SK-N-SH treated with all-trans-retinoic acid at 6 μM for 48 hours (cell line): ENCODE results near the gene CACHD1.

Experiments
- ATAC-seq: fragments of 200-7000 bp; cut with Tn5 transposase; 3 replicates; pipeline ENCODE4 v1.9.1; 2020; ENCODE audit warnings: mild to moderate bottlenecking, moderate library complexity
- ARNTL ChIP-seq: fragments of 450-650 bp; formaldehyde crosslinking; IDR thresholded peaks from 2 replicates; pipeline ENCODE4 v1.5.0; 2020; ENCODE audit warnings: low read depth, mild to moderate bottlenecking, moderate library complexity, borderline replicate concordance
- BACH2 ChIP-seq: fragments of 250-450 bp; sonication (Bioruptor Pico); IDR thresholded peaks from 2 replicates; pipeline ENCODE4 v1.9.0; 2021; ENCODE audit warnings: mild to moderate bottlenecking, borderline replicate concordance
- CSDC2 ChIP-seq: fragments of 250-450 bp; sonication (Bioruptor Pico); IDR thresholded peaks from 2 replicates; pipeline ENCODE4 v1.5.0; 2020; ENCODE audit warnings: mild to moderate bottlenecking, moderate library complexity
- GLIS3 ChIP-seq: fragments of 250-450 bp; sonication (Bioruptor Pico); IDR thresholded peaks from 2 replicates; pipeline ENCODE4 v1.5.0; 2020; ENCODE audit warnings: mild to moderate bottlenecking, moderate library complexity
- ISL1 ChIP-seq: fragments of 250-450 bp; sonication (Bioruptor Pico); IDR thresholded peaks from 2 replicates; pipeline ENCODE4 v2.1.2; 2022; ENCODE audit warnings: mild to moderate bottlenecking, moderate library complexity
- OSR1 ChIP-seq: fragments of 250-450 bp; sonication (Bioruptor Pico); IDR thresholded peaks from 2 replicates; pipeline ENCODE4 v1.8.0; 2022; ENCODE audit warnings: moderate library complexity, mild to moderate bottlenecking, inconsistent platforms
- PPARA ChIP-seq: fragments of 250-450 bp; sonication (Bioruptor Pico); IDR thresholded peaks from 2 replicates; pipeline ENCODE4 v1.5.0; 2020; ENCODE audit warnings: mild to moderate bottlenecking, borderline replicate concordance
- RARB ChIP-seq: fragments of 250-450 bp; sonication (Bioruptor Pico); IDR thresholded peaks from 2 replicates; pipeline ENCODE4 v1.8.0; 2021; ENCODE audit warnings: mild to moderate bottlenecking, moderate library complexity
- SNAI2 ChIP-seq: fragments of 250-450 bp; sonication (Bioruptor Pico); IDR thresholded peaks from 2 replicates; pipeline ENCODE4 v1.5.0; 2020; ENCODE audit warnings: mild to moderate bottlenecking, moderate library complexity
- TCF4 ChIP-seq: fragments of 250-450 bp; sonication (Bioruptor Pico); IDR thresholded peaks from 2 replicates; pipeline ENCODE4 v1.8.0; 2021; ENCODE audit warnings: mild to moderate bottlenecking, moderate library complexity, borderline replicate concordance
- TOX ChIP-seq: fragments of 250-450 bp; sonication (Bioruptor Pico); IDR thresholded peaks from 2 replicates; pipeline ENCODE4 v1.8.0; 2021; ENCODE audit warnings: mild to moderate bottlenecking, moderate library complexity, borderline replicate concordance
- TSHZ2 ChIP-seq: fragments of 250-450 bp; sonication (Bioruptor Pico); IDR thresholded peaks from 2 replicates; pipeline ENCODE4 v1.5.0; 2020; ENCODE audit warnings: mild to moderate bottlenecking, moderate library complexity
- ZC3H10 ChIP-seq: fragments of 250-450 bp; sonication (Bioruptor Pico); IDR thresholded peaks from 2 replicates; pipeline ENCODE4 v1.5.1; 2021; ENCODE audit warnings: mild to moderate bottlenecking, moderate library complexity
- ZFP3 ChIP-seq: fragments of 250-450 bp; sonication (Bioruptor Pico); IDR thresholded peaks from 2 replicates; pipeline ENCODE4 v1.5.0; 2020; ENCODE audit warnings: mild to moderate bottlenecking, moderate library complexity
- ZFP30 ChIP-seq: fragments of 450-650 bp; formaldehyde crosslinking; IDR thresholded peaks from 2 replicates; pipeline ENCODE4 v1.5.0; 2022; ENCODE audit warnings: mild to moderate bottlenecking, moderate library complexity
- ZNF565 ChIP-seq: fragments of 450-650 bp; formaldehyde crosslinking; conservative IDR thresholded peaks from 2 replicates; pipeline ENCODE4 v1.5.0; 2020; ENCODE audit warnings: low read depth, mild to moderate bottlenecking, moderate library complexity
- ZNF70 ChIP-seq: fragments of 450-650 bp; formaldehyde crosslinking; IDR thresholded peaks from 2 replicates; pipeline ENCODE4 v1.5.0; 2020; ENCODE audit warnings: mild to moderate bottlenecking, moderate library complexity
- ZNF8 ChIP-seq: fragments of 450-650 bp; formaldehyde crosslinking; IDR thresholded peaks from 2 replicates; pipeline ENCODE4 v1.5.0; 2020; ENCODE audit warnings: mild to moderate bottlenecking, moderate library complexity
- TF ChIP-seq, protein P1 (sequence below): fragments of 250-450 bp; sonication (Bioruptor Pico); IDR thresholded peaks from 2 replicates; pipeline ENCODE4 v1.5.1; 2020; ENCODE audit warnings: low read depth, mild to moderate bottlenecking, moderate library complexity
- TF ChIP-seq, protein P2 (sequence below): fragments of 250-450 bp; sonication (Bioruptor Pico); IDR thresholded peaks from 2 replicates; pipeline ENCODE4 v1.8.0; 2021; ENCODE audit warnings: low read depth, mild to moderate bottlenecking, moderate library complexity, borderline replicate concordance
- TF ChIP-seq, protein P3 (sequence below): fragments of 250-450 bp; sonication (Bioruptor Pico); IDR thresholded peaks from 2 replicates; pipeline ENCODE4 v1.8.0; 2020; ENCODE audit warnings: mild to moderate bottlenecking, moderate library complexity, borderline replicate concordance

Gene CACHD1

GRCh38 chr1:64555947-64556346, 86.0 kb downstream of the CACHD1 start:
- TF ChIP-seq ZC3H10 (CRISPR knock-in tag) (no peak), ARNTL (no peak), TCF4 (no peak), ZNF70 (CRISPR knock-in tag) (no peak), ZNF8 (CRISPR knock-in tag) (no peak), TOX (CRISPR knock-in tag) (no peak), SNAI2 (CRISPR knock-in tag) (no peak), ZNF565 (no peak)
- no peak for ATAC-seq

DNA sequence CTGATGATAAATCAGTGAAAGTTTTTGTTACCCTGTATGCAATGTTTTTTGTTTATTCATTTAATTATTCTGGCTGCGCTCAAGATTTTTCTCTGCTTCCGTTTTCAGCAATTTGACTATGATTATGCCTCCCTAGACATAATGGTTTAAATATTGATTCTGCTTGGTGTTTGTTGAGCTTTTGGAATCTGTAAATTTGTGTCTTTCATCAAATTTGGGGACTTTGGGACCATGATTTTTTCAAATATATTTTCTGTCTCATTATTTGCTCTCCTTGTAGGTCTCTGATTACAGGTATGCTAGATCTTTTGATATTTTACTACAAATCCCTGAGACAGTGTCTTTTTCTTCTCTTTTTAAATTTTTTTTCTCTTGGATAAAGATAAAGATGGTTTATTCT, 92.1 kb downstream of the CACHD1 start:
- ATAC-seq = no peak
- TF ChIP-seq TCF4 (no peak), BACH2 (CRISPR knock-in tag) (no peak), CSDC2 (no peak), ZNF70 (CRISPR knock-in tag) (no peak), ISL1 (CRISPR knock-in tag) (no peak), ZFP3 (no peak), RARB (CRISPR knock-in tag) (no peak), SNAI2 (CRISPR knock-in tag) (no peak), OSR1 (CRISPR knock-in tag) (no peak), ZNF565 (no peak), ZC3H10 (CRISPR knock-in tag) (no peak), ZNF8 (CRISPR knock-in tag) (no peak)
- TF ChIP-seq, protein P1, sequence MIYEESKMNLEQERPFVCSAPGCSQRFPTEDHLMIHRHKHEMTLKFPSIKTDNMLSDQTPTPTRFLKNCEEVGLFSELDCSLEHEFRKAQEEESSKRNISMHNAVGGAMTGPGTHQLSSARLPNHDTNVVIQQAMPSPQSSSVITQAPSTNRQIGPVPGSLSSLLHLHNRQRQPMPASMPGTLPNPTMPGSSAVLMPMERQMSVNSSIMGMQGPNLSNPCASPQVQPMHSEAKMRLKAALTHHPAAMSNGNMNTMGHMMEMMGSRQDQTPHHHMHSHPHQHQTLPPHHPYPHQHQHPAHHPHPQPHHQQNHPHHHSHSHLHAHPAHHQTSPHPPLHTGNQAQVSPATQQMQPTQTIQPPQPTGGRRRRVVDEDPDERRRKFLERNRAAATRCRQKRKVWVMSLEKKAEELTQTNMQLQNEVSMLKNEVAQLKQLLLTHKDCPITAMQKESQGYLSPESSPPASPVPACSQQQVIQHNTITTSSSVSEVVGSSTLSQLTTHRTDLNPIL (CRISPR knock-in tag) = no peak
- TF ChIP-seq, protein P2, sequence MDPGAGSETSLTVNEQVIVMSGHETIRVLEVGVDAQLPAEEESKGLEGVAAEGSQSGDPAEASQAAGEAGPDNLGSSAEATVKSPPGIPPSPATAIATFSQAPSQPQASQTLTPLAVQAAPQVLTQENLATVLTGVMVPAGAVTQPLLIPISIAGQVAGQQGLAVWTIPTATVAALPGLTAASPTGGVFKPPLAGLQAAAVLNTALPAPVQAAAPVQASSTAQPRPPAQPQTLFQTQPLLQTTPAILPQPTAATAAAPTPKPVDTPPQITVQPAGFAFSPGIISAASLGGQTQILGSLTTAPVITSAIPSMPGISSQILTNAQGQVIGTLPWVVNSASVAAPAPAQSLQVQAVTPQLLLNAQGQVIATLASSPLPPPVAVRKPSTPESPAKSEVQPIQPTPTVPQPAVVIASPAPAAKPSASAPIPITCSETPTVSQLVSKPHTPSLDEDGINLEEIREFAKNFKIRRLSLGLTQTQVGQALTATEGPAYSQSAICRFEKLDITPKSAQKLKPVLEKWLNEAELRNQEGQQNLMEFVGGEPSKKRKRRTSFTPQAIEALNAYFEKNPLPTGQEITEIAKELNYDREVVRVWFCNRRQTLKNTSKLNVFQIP (CRISPR knock-in tag) = no peak
- TF ChIP-seq, protein P3, sequence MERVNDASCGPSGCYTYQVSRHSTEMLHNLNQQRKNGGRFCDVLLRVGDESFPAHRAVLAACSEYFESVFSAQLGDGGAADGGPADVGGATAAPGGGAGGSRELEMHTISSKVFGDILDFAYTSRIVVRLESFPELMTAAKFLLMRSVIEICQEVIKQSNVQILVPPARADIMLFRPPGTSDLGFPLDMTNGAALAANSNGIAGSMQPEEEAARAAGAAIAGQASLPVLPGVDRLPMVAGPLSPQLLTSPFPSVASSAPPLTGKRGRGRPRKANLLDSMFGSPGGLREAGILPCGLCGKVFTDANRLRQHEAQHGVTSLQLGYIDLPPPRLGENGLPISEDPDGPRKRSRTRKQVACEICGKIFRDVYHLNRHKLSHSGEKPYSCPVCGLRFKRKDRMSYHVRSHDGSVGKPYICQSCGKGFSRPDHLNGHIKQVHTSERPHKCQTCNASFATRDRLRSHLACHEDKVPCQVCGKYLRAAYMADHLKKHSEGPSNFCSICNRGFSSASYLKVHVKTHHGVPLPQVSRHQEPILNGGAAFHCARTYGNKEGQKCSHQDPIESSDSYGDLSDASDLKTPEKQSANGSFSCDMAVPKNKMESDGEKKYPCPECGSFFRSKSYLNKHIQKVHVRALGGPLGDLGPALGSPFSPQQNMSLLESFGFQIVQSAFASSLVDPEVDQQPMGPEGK = no peak

DNA sequence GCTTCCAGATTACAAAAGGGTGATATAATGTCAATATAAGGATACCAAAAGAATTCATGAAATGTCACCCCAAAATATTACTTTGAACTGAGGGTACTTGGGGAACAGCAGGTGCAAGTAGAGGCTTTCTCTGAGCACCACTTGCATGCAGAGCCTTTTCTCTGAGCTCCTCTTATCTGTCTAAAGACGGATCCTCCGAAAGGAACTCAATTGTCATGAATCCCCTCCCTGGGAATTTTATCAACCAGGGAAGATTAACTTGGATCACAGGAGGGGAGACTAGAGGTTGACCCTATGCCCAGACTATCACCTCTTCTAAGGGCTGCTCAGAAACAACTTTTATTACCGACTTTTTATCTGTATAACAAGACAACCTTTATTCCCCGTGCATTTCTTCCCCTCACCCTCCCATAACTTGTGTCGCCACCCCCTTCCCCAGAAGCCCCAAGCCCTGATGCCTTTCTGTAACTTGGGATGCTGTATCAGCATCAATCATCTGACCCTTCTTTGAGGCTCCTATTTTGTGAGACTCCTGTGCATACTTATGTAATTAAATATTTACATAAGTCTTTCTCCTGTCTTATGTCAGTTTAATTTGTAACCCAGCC, 94.1 kb downstream of the CACHD1 start:
- no peak for TF ChIP-seq SNAI2 (CRISPR knock-in tag)
- no peak for TF ChIP-seq OSR1 (CRISPR knock-in tag)
- TF ChIP-seq BACH2 (CRISPR knock-in tag) = no peak
- TF ChIP-seq, all 23 proteins: peak for 0
- ATAC-seq = no peak

GRCh38 chr1:64564891-64565290, 95.0 kb downstream of the CACHD1 start:
- TF ChIP-seq, protein P1 (CRISPR knock-in tag) = no peak
- TF ChIP-seq, protein P2 (CRISPR knock-in tag) = no peak
- no peak for TF ChIP-seq ZC3H10 (CRISPR knock-in tag)
- TF ChIP-seq TOX (CRISPR knock-in tag) = no peak
- TF ChIP-seq SNAI2 (CRISPR knock-in tag) = no peak
- TF ChIP-seq ZNF565 = no peak
- no peak for TF ChIP-seq TSHZ2 (CRISPR knock-in tag)
- TF ChIP-seq ZFP3 = no peak
- no peak for TF ChIP-seq ZFP30
- no peak for TF ChIP-seq ZNF70 (CRISPR knock-in tag)
- no peak for TF ChIP-seq TCF4
- TF ChIP-seq, protein P3 = no peak
- TF ChIP-seq ZNF8 (CRISPR knock-in tag) = no peak
- no peak for TF ChIP-seq ISL1 (CRISPR knock-in tag)
- no peak for TF ChIP-seq GLIS3 (CRISPR knock-in tag)
- no peak for TF ChIP-seq PPARA
- no peak for TF ChIP-seq OSR1 (CRISPR knock-in tag)
- TF ChIP-seq ARNTL = no peak
- no peak for ATAC-seq
